Stomach smooth muscle (tissue), 2 donors: ENCODE data around the gene PTPN23.

Experiments used
- H3K27ac ChIP-seq: one replicate; pipeline ENCODE4 v1.7.0; 2013; ENCODE audit warnings: mild to moderate bottlenecking, low read length, inconsistent platforms
- H3K27me3 ChIP-seq, 2 donors: one replicate each; pipeline ENCODE4 v1.7.0; 2013; ENCODE audit warnings: low read length in 2 of 2; ENCODE audit not compliant: insufficient read depth in 2 of 2, control insufficient read depth in 1 of 2
- H3K36me3 ChIP-seq, 2 donors: one replicate each; pipeline ENCODE4 v1.7.0; 2013; ENCODE audit warnings: low read length in 2 of 2; ENCODE audit not compliant: control insufficient read depth in 2 of 2, insufficient read depth in 2 of 2
- H3K4me1 ChIP-seq: one replicate; pipeline ENCODE4 v1.7.0; 2013; ENCODE audit warnings: low read length; ENCODE audit not compliant: control insufficient read depth, insufficient read depth
- H3K4me3 ChIP-seq, 2 donors: one replicate each; pipeline ENCODE4 v1.7.0; 2013; ENCODE audit warnings: low read length in 2 of 2
- H3K9ac ChIP-seq, 2 donors: one replicate each; pipeline ENCODE4 v1.7.0; 2013; ENCODE audit warnings: low read length in 2 of 2, mild to moderate bottlenecking in 1 of 2
- H3K9me3 ChIP-seq, 2 donors: one replicate each; pipeline ENCODE4 v1.7.0; 2013; ENCODE audit warnings: low read length in 2 of 2; ENCODE audit not compliant: control insufficient read depth in 2 of 2
- donor health status: healthy.
- donor health status: Pancreatic carcinoma.

PTPN23 gene

DNA sequence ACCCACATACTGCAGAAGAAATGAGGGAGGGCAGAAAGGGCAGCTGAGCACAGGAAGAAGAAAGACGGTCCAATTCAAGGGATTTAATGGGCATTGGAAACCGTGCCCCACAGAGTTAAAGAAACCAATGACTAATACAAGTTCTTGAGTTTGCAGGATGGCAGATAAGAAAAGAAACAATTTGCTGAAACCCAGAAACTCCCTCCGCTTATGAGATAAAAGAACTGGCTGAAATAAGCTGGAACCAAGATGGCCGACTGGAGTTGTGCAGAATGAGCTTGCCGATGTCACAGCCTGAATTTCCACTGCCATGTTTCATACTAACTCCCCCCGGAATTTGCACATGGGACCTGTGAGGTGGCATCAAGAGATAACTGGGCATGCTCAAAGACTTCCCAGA lies 47.8 kb downstream of the PTPN23 start:
- Histone ChIP-seq H3K9ac (no peak overlapping the region), H3K4me1 (no peaks in the 10 kb centered on the region), H3K36me3 (peaks cover 36 to 57% of the 10 kb centered on the region in 2 donors), H3K27ac (no peak overlapping the region), H3K9me3 (no peaks in the 10 kb centered on the region), H3K4me3 (no peak overlapping the region), H3K27me3 (no peaks in the 10 kb centered on the region)

DNA sequence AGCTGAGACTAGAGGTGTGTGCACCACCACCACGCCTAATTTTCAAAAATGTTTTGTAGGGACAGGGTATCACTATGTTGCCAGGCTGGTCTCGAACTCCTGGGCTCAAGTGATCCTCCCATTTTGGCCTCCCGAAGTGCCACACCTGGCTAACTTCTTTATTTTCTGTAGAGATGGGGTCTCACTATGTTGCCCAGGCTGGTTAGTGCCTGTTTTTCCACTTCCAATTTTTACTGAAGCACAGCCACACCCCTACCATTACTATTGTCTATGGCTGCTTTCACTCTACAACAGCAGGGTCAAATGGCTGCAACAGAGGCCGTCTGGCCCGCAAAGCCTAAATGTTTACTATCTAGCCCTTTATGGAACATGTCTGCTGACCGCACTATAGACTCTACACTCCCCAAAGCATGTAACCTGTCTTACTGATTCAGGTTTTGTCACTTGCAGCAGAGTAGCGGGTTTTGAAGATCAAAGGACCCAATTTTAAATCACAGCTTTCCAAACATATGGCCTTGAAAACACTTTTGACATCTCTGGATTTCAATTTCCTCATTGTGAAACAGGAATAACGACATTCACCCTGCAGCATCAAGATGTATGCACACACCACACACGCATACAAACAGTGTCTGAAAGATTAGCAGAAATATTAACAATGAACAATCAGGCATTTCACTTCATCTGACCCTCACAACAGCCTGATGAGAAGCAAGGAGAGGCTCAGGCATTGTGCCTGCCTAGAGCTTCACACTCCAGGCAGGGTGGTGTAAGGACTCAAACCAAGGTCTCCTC lies 48.9 kb downstream of the PTPN23 start:
- H3K4me3 ChIP-seq = no peak overlapping the region
- no peaks in the 10 kb centered on the region for H3K27me3 ChIP-seq
- H3K36me3 ChIP-seq = peaks cover 42 to 57% of the 10 kb centered on the region in 2 donors
- H3K4me1 ChIP-seq = no peaks in the 10 kb centered on the region
- H3K9me3 ChIP-seq = no peaks in the 10 kb centered on the region
- H3K27ac ChIP-seq = no peak overlapping the region
- H3K9ac ChIP-seq = no peak overlapping the region

DNA sequence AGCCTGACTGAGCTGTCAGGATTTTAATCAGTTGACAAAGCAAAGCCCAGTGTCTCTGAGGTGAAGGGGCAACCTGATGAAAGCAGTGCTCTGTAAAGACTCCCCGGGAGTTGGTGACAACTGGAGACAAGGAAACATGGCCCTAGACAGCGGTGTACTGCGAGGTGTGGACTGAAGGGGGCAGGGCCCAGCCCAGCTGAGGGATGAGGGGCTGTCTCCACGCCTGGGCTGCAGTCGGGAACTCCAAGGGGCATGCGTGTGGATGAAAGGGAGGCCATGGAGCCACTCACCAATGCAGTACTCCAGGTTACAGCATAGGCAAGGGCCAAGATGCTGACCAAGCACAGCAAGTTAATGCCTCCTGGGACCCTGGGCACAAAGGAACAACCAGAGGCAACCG lies 49.8 kb downstream of the PTPN23 start:
- Histone ChIP-seq H3K4me3 (no peak overlapping the region), H3K36me3 (peaks cover 40 to 56% of the 10 kb centered on the region in 2 donors), H3K27ac (no peak overlapping the region), H3K9me3 (no peaks in the 10 kb centered on the region), H3K27me3 (no peaks in the 10 kb centered on the region), H3K9ac (no peak overlapping the region), H3K4me1 (no peaks in the 10 kb centered on the region)

DNA sequence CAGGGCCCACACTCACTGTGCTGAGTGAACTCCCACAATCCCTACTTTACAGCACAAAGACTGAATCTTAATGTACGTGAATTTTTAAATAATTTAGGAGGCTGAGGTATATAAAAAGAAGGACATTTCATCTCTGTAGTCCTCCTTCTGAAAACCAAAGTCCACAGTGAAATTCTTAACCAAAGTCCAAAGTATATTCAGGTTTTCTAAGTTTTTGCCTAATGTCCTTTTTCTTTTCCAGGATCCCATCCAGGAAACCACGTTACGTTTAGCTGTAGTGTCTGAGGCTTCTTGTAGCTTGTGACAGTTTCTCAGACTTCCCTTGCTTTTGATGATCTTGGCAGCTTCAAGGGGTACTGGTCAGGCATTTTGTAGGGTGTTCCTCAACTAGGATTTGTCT lies 50.4 kb downstream of the PTPN23 start:
- H3K4me1 ChIP-seq = no peaks in the 10 kb centered on the region

DNA sequence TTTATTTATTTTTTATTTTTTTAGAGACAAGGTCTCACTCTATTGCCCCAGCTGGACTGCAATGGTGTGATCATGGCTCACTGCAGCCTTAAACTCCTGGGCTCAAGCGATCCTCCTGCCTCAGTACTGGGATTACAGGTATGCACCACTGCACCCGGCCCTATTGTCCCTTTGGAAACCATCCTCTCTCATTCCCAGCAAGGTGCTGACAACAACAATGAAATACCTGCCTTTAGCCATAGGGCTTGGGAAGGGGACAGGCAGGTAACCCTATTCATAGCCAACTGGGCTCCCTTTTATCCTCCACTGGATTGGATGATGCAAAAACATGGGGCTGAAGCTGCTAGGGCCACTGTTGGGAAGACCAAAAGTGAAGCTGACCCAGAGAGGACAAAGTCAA lies 51.9 kb downstream of the PTPN23 start:
- Histone ChIP-seq H3K36me3 (peaks cover 32 to 42% of the 10 kb centered on the region in 2 donors), H3K27ac (no peak overlapping the region), H3K27me3 (no peaks in the 10 kb centered on the region), H3K9me3 (no peaks in the 10 kb centered on the region), H3K9ac (no peak overlapping the region), H3K4me3 (no peak overlapping the region), H3K4me1 (no peaks in the 10 kb centered on the region)

More for the DNA sequence above, 50.4 kb downstream of the PTPN23 start:
- no peaks in the 10 kb centered on the region for H3K27me3 ChIP-seq
- H3K36me3 ChIP-seq = peaks cover 40 to 52% of the 10 kb centered on the region in 2 donors
- H3K9me3 ChIP-seq = no peaks in the 10 kb centered on the region
- H3K9ac ChIP-seq = no peak overlapping the region
- no peak overlapping the region for H3K27ac ChIP-seq
- no peak overlapping the region for H3K4me3 ChIP-seq

DNA sequence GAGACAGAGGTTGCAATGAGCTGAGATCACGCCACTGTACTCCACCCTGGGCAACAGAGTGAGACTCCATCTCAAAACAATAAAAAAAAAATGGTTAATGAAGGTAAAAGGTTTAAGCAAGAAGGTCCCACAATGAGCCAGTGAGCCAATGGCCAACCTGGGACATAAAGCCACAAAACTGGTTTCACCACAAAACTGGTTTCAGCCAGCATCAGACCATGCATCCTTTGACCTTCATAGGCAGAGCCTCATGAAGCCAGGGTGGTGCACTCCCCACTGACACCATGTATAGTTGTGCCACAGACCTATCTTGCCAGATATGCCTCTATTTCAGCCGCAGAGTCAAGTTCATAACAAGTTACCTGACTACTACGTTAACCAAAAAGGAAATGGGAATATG lies 53.0 kb downstream of the PTPN23 start:
- Histone ChIP-seq H3K27me3 (no peaks in the 10 kb centered on the region), H3K9ac (no peak overlapping the region), H3K27ac (no peak overlapping the region), H3K4me3 (no peak overlapping the region), H3K36me3 (peaks cover 28 to 34% of the 10 kb centered on the region in 2 donors), H3K4me1 (no peaks in the 10 kb centered on the region), H3K9me3 (no peaks in the 10 kb centered on the region)

DNA sequence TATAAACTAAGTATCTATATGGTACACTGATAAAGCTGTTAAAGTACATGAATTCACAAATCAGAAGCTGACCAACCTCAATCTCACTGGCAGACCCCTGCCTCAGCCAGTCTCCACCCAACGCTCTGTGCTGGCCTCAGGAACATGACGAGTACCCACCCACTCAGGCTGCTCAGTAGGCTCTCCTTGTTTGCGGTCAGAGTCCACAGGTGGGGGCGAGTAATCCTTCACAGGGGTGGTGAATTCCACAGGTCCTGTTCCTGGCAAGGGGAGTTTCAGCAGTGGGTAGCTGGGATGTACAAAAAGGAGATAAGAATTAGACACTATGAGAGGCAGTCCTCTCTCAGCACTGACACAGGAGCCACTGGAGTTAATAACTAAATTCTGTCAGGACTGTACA lies 54.0 kb downstream of the PTPN23 start:
- no peak overlapping the region for H3K9ac ChIP-seq
- no peak overlapping the region for H3K27ac ChIP-seq

DNA sequence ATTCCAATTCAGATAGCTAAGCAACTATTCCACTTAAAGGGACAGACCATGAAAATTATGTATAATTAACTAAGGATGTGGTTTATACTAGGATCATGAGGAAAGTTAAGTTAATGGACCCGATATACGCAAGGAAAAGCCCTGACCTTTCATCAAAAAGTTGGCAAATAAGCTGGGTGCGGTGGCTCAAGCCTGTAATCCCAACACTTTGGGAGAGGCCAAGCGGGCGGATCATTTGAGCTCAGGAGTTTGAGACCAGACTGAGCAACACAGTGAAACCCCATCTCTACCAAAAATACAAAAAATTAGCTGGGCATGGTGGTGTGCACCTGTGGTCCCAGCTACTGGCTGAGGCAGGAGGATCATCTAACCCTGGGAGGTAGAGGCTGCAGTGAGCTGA lies 55.4 kb downstream of the PTPN23 start:
- Histone ChIP-seq H3K9ac (no peak overlapping the region), H3K27ac (no peak overlapping the region), H3K36me3 (peaks cover 34 to 36% of the 10 kb centered on the region in 2 donors), H3K9me3 (no peaks in the 10 kb centered on the region), H3K27me3 (no peaks in the 10 kb centered on the region), H3K4me3 (no peak overlapping the region), H3K4me1 (no peaks in the 10 kb centered on the region)

More for the DNA sequence above, 54.0 kb downstream of the PTPN23 start:
- H3K27me3 ChIP-seq = no peaks in the 10 kb centered on the region
- no peaks in the 10 kb centered on the region for H3K9me3 ChIP-seq
- no peak overlapping the region for H3K4me3 ChIP-seq
- H3K4me1 ChIP-seq = no peaks in the 10 kb centered on the region
- peaks cover 34 to 39% of the 10 kb centered on the region in 2 donors for H3K36me3 ChIP-seq

DNA sequence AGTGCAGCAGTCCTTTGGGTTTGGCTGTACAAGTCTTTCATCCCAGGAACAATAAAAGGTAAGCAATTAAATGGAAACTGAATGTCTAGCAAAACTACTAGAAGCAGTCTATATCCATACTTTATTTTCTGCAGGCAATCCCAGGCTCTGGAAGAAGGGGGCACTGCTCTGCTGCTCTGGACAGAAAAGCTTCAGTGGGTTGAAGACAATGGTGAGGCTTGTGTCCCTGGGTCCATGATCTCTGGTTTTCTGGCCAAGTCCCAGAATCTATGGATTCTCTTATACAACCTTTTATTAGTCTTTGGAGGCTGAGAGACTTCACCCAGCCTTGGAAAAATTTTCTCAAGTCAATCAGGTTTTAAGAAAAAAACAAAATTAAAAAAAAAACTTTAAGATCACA lies 59.3 kb downstream of the PTPN23 start:
- H3K27ac ChIP-seq = no peak overlapping the region
- H3K4me3 ChIP-seq = no peak overlapping the region
- peaks cover 15% of the 10 kb centered on the region for H3K4me1 ChIP-seq
- H3K9ac ChIP-seq = no peak overlapping the region
- no peaks in the 10 kb centered on the region for H3K9me3 ChIP-seq
- peaks cover 13 to 16% of the 10 kb centered on the region in 2 donors for H3K36me3 ChIP-seq
- H3K27me3 ChIP-seq = no peaks in the 10 kb centered on the region

DNA sequence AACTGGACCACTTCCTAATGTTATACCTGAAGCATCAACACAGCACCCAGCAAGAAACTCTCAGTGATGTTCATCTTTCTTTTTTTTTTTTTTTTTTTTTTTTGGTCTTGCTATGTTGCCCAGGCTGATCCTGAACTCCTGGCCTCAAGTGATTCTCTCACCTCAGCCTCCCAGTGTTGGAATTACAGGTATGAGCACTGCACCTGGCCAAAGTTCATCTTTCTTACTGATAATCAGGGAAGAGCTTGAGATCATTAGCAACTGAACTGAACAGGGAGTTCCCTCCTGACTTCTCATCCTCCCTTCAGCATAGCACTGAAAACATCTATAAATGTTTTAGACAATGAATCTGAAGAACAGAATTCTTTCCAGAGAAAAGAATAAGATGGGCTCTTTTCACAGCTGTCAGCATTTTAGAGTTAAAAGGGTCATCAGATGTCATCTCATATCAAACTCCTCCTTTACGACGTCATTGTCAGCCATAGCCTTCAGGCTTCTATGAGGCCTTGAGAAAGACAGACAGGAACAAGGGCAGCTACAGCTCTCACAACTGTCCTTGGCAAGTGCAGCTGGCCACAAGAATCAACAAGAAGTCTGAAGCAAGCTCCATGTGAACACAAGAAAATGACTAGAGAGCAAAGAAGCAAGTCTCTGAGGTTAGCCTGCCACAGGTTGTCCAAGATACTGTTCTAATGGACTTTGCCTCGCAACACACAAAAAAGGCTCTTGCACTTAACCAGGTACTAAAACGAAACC lies 61.2 kb downstream of the PTPN23 start:
- no peak overlapping the region for H3K4me3 ChIP-seq
- H3K9ac ChIP-seq = no peak overlapping the region
- H3K27me3 ChIP-seq = no peaks in the 10 kb centered on the region
- H3K36me3 ChIP-seq = peaks cover 13 to 16% of the 10 kb centered on the region in 2 donors
- H3K27ac ChIP-seq = peak overlapping the region; percentile 93
- no peaks in the 10 kb centered on the region for H3K9me3 ChIP-seq
- peaks cover 15% of the 10 kb centered on the region for H3K4me1 ChIP-seq

DNA sequence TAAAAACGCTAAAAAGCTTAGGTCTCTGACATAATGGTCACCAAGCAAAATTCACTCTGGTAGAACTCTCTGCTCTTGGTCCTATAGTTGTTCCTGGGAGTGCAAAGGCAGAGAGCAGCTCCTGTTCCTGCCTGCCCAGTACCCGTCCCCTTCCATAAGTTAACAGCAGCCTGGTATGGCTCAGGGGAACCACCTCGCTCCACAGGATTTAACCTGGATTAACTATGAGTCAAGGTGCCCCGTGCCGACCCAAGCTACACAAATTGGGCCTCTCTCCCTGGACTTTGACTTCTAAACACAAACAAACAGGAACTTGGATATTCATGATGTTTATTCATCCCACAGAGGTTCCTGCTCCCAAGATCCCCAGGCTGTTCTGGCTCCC lies 62.8 kb downstream of the PTPN23 start:
- Histone ChIP-seq H3K4me1 (peaks cover 15% of the 10 kb centered on the region), H3K4me3 (peak overlapping the region; percentile 4 to 47), H3K36me3 (peaks cover 10 to 16% of the 10 kb centered on the region in 2 donors), H3K27ac (peak overlapping the region; percentile 93), H3K9me3 (peaks cover 0 to 2% of the 10 kb centered on the region in 2 donors), H3K9ac (peak overlapping the region; percentile 46 to 69), H3K27me3 (no peaks in the 10 kb centered on the region)
